NCI-H146 treated with DMSO at 0.1 percent for 48 hours (cell line): ENCODE results near the gene FCMR.

ENCODE experiments used
- DNase-seq: peaks from one replicate; lab custom pipeline; 2025; ENCODE audit not compliant: unreplicated experiment; lab: John Stamatoyannopoulos, UW

FCMR gene

GRCh38 chr1:206903687-206904086 lies 18.1 kb downstream of the FCMR start:
- DNase-seq, result no peak

- DNase-seq, result no peak
Measured at GRCh38 chr1:206902702-206903101, 19.0 kb downstream of the FCMR start.

GRCh38 chr1:206901944-206902343 lies 19.8 kb downstream of the FCMR start:
- DNase-seq, result no peak

- DNase-seq, result no peak
Measured at GRCh38 chr1:206900149-206900548, 21.6 kb downstream of the FCMR start.

GRCh38 chr1:206899717-206900116 lies 22.0 kb downstream of the FCMR start:
- no peak for DNase-seq

- no peak for DNase-seq
Measured at GRCh38 chr1:206898915-206899431, 22.8 kb downstream of the FCMR start.

- DNase-seq, result no peak
Measured at GRCh38 chr1:206898089-206898914, 23.4 kb downstream of the FCMR start.

GRCh38 chr1:206897175-206897574 lies 24.6 kb downstream of the FCMR start, which contains the start of gene IL24:
TSS of gene IL24 (plus strand) at chr1:206897443. CDS start at chr1:206897833, 390 bp downstream.
- DNase-seq, result no peak

GRCh38 chr1:206896261-206896660 lies 25.5 kb downstream of the FCMR start:
- no peak for DNase-seq

GRCh38 chr1:206895837-206896242 lies 25.9 kb downstream of the FCMR start:
- DNase-seq, result peak; percentile 87

- peak; percentile 96 for DNase-seq
Measured at GRCh38 chr1:206895325-206895724, 26.4 kb downstream of the FCMR start.

- DNase-seq, result no peak
Measured at GRCh38 chr1:206893380-206893779, 28.4 kb downstream of the FCMR start.

GRCh38 chr1:206892351-206892984 lies 29.3 kb downstream of the FCMR start:
- DNase-seq, result no peak

- no peak for DNase-seq
Measured at GRCh38 chr1:206891412-206891811, 30.3 kb downstream of the FCMR start.

- DNase-seq, result no peak
Measured at GRCh38 chr1:206890125-206891060, 31.3 kb downstream of the FCMR start.

GRCh38 chr1:206887701-206888100 lies 34.0 kb downstream of the FCMR start:
- no peak for DNase-seq

GRCh38 chr1:206886831-206887230 lies 34.9 kb downstream of the FCMR start:
- no peak for DNase-seq

- no peak for DNase-seq
Measured at GRCh38 chr1:206885341-206886060, 36.2 kb downstream of the FCMR start.

- DNase-seq, result no peak
Measured at GRCh38 chr1:206883876-206884275, 37.9 kb downstream of the FCMR start.

GRCh38 chr1:206883160-206883559 lies 38.6 kb downstream of the FCMR start:
- DNase-seq, result no peak
